NCI-H2196 treated with DMSO at 0.1 percent for 48 hours (cell line): ENCODE results near the gene VAV1.
"Not testable (repeated sequence)": the region's sequence is repeated elsewhere in the genome, so short reads cannot be mapped to it uniquely, and the experiment has no call there.

Experiments
- DNase-seq: peaks from one replicate; lab custom pipeline; 2025; ENCODE audit not compliant: unreplicated experiment; lab: John Stamatoyannopoulos, UW

The VAV1 gene

GRCh38 chr19:6812612-6813011 is 40.1 kb downstream of the VAV1 start:
- no peak for DNase-seq

- DNase-seq: no peak
These were observed 41.2 kb downstream of the VAV1 start for GRCh38 chr19:6813659-6814058.

- DNase-seq: no peak
These were observed 44.7 kb downstream of the VAV1 start for GRCh38 chr19:6817179-6817578.

DNA sequence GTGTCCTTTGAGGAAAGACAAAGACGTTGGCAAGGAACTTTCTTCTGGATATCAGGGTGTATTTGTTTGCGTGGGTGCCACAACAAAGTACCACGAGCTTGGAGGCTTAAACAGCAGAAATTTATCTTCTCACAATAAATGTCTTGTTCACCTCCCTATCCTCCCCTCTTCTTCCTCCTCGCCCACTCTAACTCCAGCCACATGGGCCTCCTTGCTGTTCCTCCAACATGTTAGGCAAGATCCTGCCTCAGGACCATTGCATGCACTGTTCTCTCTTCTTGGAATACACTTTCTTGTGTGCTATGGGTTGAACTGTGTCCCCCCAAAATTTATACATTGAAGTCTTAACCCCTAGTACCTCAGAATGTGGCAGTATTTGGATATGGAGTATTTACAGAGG is 45.7 kb downstream of the VAV1 start:
- no peak for DNase-seq

- no peak for DNase-seq
These were observed 46.8 kb downstream of the VAV1 start for GRCh38 chr19:6819323-6819722.

DNA sequence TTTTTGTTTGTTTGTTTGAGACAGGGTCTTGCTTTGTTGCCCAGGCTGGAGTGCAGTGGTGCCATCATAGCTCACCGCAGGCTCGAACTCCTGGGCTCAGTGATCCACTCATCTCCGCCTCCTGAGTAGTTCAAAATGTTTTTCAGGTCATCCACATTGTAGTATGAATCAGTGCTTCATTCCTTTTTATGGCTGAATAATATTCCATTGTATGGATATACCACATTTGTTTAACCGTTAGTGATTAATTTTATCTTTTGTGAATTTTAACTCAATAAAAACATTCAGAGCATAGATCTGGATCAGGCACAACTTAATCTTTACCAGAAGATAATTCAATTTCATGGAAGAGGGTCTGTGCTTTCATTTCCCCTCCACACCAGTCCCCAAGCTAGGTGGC is 47.7 kb downstream of the VAV1 start:
- no peak for DNase-seq

DNA sequence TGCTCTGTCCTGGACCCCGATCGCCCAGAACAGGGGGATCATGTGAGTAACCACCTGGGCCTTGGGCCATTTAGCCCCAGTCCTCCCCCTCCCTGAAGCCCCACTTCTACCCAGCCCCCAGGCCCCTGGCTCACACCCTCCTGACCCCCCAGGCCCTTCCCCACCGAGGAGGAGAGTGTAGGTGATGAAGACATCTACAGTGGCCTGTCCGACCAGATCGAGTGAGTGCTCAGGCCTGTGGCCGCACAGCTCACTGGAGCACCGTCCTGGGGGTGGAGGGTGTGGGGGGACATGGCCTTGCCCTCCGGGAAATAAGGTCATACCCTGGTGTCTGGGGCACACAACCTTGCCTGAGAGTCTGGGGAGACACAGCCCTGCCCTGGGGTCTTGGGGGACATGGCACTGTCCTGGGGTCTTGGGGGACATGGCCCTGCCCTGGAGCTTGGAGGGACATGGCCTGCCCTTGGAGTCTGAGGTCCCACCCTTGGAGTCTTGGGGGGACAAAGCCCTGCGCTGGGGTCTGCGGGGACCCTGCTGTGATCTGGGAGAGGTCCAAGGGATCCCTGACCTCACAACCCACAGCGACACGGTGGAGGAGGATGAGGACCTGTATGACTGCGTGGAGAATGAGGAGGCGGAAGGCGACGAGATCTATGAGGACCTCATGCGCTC is 49.3 kb downstream of the VAV1 start:
- DNase-seq: no peak

DNA sequence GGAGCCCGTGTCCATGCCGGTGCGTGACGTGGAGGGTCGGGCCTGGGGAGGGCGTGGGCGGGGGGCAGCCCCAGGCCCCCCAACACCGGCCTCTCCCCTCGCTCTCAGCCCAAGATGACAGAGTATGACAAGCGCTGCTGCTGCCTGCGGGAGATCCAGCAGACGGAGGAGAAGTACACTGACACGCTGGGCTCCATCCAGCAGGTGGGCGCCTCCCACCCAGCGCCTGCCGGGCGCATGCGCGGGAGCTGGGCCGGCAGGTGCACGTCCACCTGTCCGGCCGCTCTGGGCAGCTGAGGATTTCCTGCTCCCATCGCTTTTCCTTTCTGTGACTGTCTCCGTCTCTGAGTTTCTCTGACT is 49.8 kb downstream of the VAV1 start:
- DNase-seq: no peak

DNA sequence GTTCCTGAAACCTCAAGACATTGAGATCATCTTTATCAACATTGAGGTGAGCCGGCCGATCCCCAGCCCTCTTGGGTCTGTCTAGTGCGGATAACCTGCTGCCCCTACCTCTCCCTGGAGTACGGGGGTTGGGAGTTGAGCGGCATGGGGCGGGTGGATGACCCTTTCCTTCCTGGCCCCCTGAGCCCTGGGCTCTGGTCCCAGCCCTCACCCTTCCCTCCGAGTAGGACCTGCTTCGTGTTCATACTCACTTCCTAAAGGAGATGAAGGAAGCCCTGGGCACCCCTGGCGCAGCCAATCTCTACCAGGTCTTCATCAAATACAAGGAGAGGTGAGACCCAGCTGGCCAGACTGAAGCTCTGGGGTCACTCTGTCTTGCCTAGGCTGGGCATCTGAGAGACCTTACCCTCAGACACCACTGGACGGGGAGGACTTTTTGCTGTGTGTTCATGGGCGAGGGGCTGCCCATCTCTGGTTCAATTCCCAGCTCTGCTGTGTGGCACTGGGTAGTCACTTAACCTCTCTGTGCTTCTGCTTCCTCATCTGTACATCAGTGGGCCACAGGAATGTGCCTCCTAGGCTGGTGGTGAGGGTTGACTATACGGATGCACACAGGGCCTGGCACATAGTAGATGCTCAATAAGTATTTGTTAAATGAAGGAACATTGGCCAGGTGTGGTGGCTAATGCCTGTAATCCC is 52.7 kb downstream of the VAV1 start:
- no peak for DNase-seq

- DNase-seq: no peak
These were observed 53.9 kb downstream of the VAV1 start for GRCh38 chr19:6826281-6826920.

- DNase-seq: no peak
These were observed 55.8 kb downstream of the VAV1 start for GRCh38 chr19:6828306-6828697.

DNA sequence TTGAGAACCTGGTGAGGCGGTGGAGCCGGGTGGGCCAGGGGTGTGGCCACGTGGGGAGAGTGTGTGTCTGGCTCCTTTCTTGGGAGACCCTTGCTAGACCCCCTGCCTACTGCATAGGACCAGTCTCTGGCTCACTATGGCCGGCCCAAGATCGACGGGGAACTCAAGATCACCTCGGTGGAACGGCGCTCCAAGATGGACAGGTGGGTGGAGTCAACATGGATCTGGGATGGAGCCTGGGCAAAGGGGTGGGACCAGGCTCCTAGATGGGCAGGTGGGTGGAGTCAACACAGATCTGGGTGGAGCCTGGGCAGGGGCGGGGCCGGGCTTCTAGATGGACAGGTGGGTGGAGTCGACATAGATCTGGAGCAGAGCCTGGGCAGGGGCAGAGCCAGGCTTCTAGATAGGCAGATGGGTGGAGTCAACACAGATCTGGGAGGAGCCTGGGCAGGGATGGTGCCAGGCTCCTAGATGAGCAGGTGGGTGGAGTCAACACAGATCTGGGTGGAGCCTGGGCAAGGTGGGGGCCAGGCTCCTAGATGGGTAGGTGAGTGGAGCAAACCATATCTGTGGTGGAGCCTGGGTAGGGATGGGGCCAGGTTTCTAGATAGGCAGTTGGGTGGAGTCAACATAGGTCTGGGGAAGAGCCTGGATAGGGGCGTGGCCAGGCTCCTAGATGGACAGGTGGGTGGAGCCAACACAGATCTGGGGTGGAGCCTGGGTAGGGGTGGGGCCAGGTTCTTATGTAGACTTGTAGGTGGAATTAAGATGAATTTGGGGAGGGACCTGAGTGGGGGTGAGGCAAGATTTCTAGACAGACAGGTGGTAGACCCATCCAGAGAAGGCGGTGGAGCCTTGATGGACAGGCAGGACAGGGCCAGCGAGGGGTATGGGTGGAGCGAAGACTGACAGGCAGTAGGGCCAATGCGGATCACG is 56.5 kb downstream of the VAV1 start:
- no peak for DNase-seq

GRCh38 chr19:6829829-6830228 is 57.3 kb downstream of the VAV1 start:
- DNase-seq: not testable (repeated sequence)

- DNase-seq: not testable (repeated sequence)
These were observed 58.6 kb downstream of the VAV1 start for GRCh38 chr19:6831084-6831483.

DNA sequence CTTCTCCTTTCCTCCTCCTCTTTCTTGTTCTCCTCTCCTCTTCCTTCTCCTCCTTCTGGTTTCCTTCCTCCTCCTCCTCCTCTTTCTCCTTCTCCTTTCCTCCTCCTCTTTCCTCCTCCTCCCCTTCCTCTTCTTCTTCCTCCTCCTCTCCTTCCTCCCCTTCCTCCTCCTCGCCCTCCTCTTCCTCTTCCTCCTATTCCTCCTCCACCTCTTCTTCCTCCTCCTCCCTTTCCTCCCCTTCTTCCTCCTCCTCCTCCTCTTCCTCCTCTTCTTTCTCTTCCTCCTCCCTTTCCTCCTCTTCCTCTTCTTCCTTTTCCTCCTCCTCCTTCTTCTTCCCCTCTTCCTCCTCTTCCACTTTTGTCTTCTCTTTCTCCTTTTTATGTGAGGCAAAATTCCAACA is 59.9 kb downstream of the VAV1 start:
- DNase-seq: no peak

GRCh38 chr19:6833166-6833790 is 60.8 kb downstream of the VAV1 start:
- no peak for DNase-seq

DNA sequence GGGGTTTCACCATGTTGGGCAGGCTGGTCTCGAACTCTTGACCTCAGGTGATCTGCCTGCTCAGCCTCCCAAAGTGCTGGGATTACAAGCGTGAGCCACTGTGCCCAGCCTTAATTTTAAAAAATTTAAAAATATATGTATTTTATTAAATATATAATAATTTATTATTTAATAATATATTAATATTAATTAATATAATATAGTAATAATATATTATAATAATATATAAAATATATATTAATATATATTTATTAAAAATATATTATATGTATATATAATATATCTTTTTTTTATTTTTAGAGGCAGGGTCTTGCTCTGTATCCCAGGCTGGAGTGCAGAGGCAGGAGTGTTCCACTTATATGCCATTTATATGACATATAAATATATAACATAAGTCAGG is 61.9 kb downstream of the VAV1 start:
- DNase-seq: no peak

DNA sequence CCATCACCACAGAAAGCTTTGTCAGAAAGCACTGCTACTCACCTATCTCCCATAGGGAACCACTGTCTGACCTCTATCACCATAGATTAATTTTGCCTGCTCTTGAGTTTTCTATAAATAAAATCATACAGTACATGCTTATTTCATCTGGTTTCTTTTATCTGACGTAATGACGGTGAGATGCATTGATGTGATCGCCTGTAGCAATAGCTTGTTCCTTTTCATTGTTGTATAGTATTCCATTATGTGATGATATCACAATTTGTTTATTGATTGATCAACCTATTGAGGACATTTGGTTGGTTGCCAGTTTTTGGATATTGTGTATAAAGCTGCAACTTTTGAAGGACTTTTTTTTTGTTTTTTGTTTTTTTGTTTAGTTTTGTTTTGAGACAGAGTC is 63.0 kb downstream of the VAV1 start:
- DNase-seq: no peak

GRCh38 chr19:6837525-6837924 is 65.0 kb downstream of the VAV1 start:
- DNase-seq: no peak

DNA sequence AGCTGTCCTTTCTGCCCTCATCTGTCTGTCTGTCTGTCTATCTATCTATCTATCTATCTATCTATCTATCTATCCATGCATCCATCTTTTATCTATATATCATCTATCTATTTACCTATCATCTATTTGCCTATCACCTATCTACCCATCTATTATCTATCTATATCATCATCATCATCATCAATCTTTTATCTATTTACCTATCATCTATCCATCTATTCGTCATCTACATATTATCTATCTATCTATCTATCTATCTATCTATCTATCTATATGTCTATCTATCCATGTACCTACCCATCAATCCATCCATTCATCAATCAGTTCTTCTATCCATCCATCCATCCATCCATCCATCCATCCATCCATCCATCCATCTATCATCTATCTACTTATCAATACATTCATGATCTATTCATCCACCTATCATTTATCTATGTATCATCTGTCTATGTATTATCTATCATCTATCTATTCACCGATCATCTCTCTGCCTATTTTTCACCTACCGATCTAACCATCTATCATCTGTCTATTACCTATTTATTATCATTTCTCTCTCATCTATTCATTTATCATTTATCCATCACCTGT is 65.7 kb downstream of the VAV1 start:
- no peak for DNase-seq
